Measurements from ENCODE around the gene HCN4. TPM values are rescaled to one million over a fixed set of nuclear protein-coding genes. Genes with fewer than 3 reads are reported as not detected.

HCN4 gene
- total and polyA plus RNA-seq, 2 donors (not counting 3 experiments of a cell fraction or from before 2014, with no cell fraction given): 0.01 TPM; not detected in 1

DNA sequence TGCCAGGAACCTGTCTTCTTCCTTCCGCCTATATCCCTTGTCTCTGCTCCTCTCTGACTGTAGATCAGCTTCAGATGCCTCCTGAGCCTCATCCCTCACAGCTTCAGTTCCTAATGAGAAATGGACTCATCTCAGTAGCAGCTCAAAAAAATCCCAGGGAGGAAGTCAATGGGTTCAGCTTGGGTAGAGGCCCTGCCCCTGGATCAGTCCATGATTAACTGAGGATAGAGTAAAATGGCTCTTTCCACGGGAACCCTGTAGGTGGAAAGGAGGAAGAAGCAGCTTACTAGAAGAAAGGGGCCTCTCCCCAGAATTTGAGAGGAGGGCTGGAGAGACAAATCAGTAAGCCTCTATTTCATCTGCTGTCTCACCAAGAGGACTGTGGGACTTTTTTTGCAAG, 26.9 kb upstream of the HCN4 start:
- BruUV-seq (replicated peaks): no TSS peak
- no peak for DNase-seq (ENCODE audit: low read depth, low spot score)
- Histone ChIP-seq H3K79me2 (ENCODE audit: control insufficient read depth, insufficient read depth, low read length) (no peaks in the 10 kb centered on the region), H4K20me1 (replicated peaks; ENCODE audit: control insufficient read depth, extremely low read depth, insufficient read depth, low read length) (no peaks in the 10 kb centered on the region), H2AFZ (ENCODE audit: low read depth, low read length) (no peak overlapping the region), H3K27me3 (ENCODE audit: control insufficient read depth in 2 of 2, insufficient read depth in 2 of 2, low read length in 2 of 2) (no peaks in the 10 kb centered on the region), H3K4me1 (ENCODE audit: control insufficient read depth, extremely low read depth, insufficient read depth, low read length) (no peaks in the 10 kb centered on the region), H3K27ac (ENCODE audit: insufficient read depth, low read depth, low read length) (no peak overlapping the region), H3K9me3 (replicated peaks; ENCODE audit: control insufficient read depth, insufficient read depth, low read length) (no peaks in the 10 kb centered on the region), H3K4me2 (ENCODE audit: insufficient read depth, low read length) (no peak overlapping the region), H3K9ac (replicated peaks; ENCODE audit: extremely low read depth, insufficient read depth, low read length) (no peak overlapping the region), H3K4me3 (replicated peaks in 1 of 3; ENCODE audit: insufficient read depth in 1 of 3, low read depth in 1 of 3, low read length in 3 of 3) (no peak overlapping the region), H3K36me3 (ENCODE audit: control insufficient read depth in 2 of 2, extremely low read depth in 1 of 2, insufficient read depth in 2 of 2, low read length in 2 of 2) (no peaks in the 10 kb centered on the region), H3K9me1 (replicated peaks; ENCODE audit: control insufficient read depth, extremely low read depth, insufficient read depth, low read length) (no peaks in the 10 kb centered on the region)
- no peak for FAIRE-seq
- POLR2A ChIA-PET: no interaction called here
- dilution Hi-C loops (cut with MboI; ENCODE audit: extremely low pct_ligation_motif_present, low sequenced_read_pairs): no loop called here
- CTCF ChIA-PET: no interaction called here
- TF ChIP-seq, protein P1, sequence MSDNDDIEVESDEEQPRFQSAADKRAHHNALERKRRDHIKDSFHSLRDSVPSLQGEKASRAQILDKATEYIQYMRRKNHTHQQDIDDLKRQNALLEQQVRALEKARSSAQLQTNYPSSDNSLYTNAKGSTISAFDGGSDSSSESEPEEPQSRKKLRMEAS (IDR thresholded peaks at IDR 0.05; ENCODE audit: insufficient read depth, insufficient read length): no peak
- TF ChIP-seq JUN (IDR thresholded peaks at IDR 0.05; ENCODE audit: borderline replicate concordance, insufficient read depth, insufficient read length, low read depth): no peak
- no peak for TF ChIP-seq POLR2AphosphoS5 (IDR thresholded peaks at IDR 0.05; ENCODE audit: insufficient read depth, low read depth, low read length)
- no peak for TF ChIP-seq CTCF (IDR thresholded peaks at IDR 0.05; ENCODE audit: extremely low read depth in 1 of 2, insufficient read depth in 1 of 2, low read depth in 1 of 2, low read length in 2 of 2)
- TF ChIP-seq EZH2 (IDR thresholded peaks at IDR 0.05; ENCODE audit: borderline replicate concordance, low read depth, low read length, severe bottlenecking): no peak
- TF ChIP-seq MYC (IDR thresholded peaks at IDR 0.05; ENCODE audit: low read depth, low read length): no peak
- no peak for TF ChIP-seq POLR2A (IDR thresholded peaks at IDR 0.05; ENCODE audit: low read depth, low read length)
- TF ChIP-seq FOS (IDR thresholded peaks at IDR 0.05; ENCODE audit: borderline replicate concordance, insufficient read depth, low read length): no peak
- no peak for TF ChIP-seq GATA2 (IDR thresholded peaks at IDR 0.05; ENCODE audit: insufficient read depth, insufficient read length, low read depth, low read length)
- intact Hi-C loops (cut with micrococcal nuclease): no loop called here

Data from endothelial cell of umbilical vein (primary cell).